ENCODE data around the gene TOP1.
A peak's percentile ranks its signal among the peaks of the same experiment; 100 is the strongest.
"Not testable (repeated sequence)": the region's sequence is repeated elsewhere in the genome, so short reads cannot be mapped to it uniquely, and the experiment has no call there.

Gene TOP1

DNA sequence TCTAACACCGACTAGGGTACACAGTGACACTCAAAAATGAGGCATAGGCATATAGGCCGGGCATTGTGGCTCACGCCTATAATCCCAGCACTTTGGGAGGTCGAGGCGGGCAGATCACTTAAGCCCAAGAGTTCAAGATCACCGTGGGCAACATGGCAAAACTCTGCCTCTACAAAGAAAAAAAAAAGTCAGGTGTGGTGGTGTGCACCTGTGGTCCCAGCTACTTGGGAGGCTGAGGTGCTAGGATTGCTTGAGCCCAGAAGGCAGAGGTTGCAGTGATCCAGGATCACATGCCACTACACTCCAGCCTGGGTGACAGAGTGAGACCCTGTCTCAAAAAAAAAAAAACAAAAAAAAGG lies 24.7 kb upstream of the TOP1 start:
- not testable (repeated sequence) for DNase-seq (ENCODE audit: low read depth in 2 of 2)

DNA sequence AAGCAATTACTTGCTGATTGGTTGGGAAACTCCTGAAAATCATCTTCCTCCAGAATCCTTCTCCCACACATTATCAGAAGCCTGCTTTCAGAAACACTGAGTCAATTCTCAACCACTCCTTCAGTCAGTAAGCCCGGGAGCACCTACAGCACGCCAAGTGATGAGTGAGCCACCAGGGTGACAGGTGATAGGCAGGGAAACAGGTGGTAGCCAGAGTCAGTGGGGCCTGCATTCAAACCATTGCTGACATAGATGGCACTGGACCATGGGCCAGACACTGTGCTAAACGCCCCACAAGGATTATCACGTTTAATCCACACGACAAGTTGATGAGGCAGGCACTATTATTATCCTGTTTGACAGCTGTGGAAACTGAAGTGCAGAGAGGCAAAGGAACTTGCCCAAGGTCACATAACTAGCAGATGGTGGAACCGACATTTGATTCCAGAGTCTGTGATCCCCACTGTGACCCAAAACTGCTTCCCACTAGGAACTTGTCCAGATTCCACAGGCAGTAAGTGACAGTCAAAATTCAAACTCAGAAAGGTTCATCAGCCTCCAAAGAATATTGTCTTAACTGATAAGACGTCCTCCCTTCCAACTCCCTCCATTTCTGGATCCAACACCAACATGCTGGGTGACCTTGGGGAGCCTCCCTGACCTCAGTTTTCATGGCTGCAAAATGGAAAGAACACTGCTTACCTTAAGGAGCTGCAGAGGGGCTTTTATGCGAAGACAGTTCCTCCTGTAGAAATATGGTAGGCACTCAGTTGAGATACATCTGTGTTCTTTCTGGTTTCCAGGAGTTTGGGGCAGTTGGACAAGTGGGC lies 23.9 kb upstream of the TOP1 start:
- DNase-seq (ENCODE audit: low read depth in 2 of 2), result no peak

DNA sequence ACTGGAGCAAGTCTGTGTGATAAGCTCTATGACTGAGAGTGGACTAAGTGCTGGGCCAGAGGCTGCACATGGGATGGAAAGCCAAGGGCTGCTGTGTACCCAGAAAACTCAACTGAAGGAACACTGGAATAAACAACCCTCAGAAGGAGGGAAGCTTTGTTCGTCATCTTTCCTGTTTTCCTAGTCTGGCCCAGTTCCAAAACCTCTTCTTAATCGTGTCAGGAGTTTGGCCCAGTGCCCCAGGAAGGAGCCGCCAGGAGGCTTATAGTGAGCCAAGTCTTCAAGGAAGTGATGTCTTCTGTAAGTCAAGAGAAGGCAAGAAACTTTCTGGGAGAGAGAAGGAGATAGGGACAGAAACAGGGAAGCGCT lies 23.3 kb upstream of the TOP1 start:
- DNase-seq (ENCODE audit: low read depth in 2 of 2), result no peak

DNA sequence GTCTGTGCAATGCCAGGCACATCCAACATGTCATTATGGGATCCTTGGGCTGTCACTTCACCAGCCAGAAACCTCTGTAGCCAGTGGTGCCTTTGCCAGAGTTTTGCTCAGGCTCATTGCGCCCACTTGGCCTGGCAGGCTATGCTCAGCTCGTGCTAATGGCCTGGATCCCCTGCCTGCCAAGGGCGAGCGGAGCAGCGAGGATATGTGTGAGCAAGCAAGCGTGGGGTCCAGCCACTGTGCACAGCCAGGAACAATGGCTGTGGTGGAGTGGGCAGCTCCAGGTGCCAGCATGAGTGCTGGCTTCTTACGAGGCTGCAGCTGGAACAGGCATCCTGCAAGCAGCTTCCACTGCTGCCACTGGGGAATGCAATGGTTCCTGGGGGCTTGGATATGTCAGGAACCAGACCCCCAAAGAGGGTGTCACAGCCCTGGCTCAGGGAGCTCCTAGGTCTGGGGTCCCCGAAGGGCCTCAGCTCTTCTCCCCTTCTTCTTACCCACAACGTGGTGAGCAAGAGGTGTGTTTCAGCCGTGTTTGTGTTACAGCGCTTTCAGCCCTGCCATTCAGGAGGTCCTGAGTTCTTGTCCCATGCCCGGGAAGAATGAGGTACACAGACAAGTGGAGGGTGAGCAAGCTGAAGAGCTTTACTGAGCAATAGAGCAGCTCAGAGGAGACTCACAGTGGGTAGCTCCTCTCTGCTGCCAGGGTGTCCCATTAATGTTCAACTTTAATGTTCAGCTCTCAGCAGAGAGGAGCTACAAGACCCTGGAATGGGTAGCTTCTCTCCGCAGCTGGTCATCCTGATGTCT lies 22.3 kb upstream of the TOP1 start:
- DNase-seq (ENCODE audit: low read depth in 2 of 2), result no peak

DNA sequence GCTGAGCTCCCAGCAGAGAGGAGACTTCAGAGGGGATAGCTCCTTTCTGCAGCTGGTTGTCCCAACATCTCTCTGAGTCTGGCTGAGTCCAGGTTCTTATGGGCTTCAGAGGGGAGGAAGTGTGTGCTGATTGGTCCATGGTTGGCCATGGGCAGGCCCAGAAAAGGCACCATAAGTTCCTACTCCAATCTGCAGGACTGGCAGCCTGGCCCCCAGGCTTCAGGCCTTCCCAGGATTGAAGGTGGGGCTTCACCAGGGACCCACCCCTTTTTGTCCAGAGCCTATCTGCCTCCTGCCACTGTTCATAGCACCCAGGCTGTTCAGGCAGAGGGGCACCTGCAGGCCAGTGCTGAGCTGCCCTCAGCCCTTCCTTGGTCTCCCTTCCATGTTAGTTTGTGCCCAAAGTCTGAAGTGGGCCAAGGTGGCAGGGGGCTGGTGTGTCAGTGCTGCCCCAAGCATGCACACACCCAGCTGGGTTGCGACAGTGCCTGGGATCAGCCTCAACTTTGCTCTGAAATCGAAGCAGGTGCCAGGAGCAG lies 21.6 kb upstream of the TOP1 start:
- no peak for DNase-seq (ENCODE audit: low read depth in 2 of 2)

DNA sequence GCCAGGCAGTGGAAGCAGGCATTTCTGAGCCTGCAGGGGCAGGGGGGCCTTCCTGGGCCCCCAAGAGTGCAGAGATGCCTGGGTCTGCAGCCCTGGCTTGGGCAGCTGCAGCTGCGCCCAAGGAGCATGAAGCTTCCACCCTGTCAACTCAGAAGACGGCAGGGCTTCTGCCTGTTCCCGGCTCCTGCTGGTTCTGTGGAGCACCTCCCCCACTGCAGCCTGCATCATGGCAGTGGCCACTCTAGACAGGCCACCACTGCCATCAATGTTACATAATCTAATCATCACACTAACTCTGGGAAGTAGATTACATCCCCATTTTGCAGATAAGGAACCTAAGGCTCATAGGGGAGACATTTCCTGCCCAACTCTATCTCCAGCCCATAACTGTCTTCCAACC lies 21.1 kb upstream of the TOP1 start:
- no peak for DNase-seq (ENCODE audit: low read depth in 2 of 2)

DNA sequence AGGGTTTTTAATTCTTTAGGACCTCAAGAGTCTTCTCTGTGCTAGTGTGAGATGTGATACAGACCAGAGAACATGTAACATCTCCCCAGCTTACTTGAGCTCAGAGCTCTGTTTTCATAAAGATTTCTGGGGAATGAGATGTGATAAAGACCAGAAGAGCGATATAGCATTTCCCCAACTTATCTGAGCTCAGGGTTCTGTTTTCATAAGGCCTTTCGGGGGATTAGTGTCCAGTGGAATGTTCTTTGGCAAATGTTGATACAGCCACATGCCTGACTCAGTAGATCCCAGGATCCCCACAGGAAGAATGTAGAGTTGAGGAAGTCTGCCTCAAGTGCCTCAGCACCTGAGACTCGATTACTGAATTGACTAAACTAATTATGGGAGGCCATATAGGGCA lies 18.7 kb upstream of the TOP1 start:
- no peak for DNase-seq (ENCODE audit: low read depth in 2 of 2)

DNA sequence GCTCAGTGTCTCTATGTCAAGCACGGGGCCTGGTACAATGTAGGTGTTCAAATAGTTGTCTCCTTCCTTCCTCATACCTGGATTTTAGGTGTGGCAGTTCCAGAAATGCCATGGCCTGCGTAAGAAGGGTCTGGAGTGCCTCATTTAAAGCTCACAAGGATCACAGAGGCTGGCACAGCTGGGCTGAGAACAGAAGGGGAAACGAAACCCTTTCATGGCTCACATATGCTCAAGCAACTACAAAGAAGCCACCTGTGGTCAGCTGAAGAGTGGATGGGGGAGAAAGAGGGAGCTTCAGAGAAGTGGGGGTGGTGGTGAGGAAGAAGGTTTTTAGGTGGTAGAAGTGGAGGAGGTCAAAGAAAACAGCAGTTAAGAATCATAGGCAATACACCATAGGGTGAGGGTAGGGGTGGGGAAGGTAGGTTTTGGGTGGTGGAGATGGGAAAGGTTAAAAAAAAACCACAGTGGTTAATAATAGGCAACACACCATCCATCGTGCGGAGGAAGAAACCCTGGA lies 17.0 kb upstream of the TOP1 start:
- no peak for DNase-seq (ENCODE audit: low read depth in 2 of 2)

DNA sequence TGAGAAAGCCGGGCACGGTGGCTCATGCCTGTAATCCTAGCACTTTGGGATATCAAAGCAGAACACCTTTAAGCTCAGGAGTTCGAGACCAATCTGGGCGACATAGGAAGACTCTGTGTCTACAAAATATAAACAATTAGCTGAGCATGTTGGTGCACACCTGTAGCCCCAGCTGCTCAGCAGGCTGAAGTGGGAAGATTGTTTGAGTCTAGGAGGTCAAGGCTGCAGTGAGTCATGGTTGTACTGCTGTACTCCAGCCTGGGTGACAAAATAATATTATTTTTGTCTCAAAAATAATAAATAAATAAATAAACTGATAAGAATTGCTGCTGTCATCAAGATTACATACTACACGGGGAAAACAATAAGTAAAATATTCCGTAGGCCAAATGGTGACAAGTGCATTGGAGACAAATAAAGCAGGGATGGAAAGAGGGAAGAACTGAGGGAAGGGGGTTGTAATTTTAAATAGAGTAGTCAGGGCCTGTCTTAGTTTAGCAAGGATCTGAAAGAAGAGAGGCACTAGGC lies 14.0 kb upstream of the TOP1 start:
- DNase-seq (ENCODE audit: low read depth in 2 of 2), result no peak

DNA sequence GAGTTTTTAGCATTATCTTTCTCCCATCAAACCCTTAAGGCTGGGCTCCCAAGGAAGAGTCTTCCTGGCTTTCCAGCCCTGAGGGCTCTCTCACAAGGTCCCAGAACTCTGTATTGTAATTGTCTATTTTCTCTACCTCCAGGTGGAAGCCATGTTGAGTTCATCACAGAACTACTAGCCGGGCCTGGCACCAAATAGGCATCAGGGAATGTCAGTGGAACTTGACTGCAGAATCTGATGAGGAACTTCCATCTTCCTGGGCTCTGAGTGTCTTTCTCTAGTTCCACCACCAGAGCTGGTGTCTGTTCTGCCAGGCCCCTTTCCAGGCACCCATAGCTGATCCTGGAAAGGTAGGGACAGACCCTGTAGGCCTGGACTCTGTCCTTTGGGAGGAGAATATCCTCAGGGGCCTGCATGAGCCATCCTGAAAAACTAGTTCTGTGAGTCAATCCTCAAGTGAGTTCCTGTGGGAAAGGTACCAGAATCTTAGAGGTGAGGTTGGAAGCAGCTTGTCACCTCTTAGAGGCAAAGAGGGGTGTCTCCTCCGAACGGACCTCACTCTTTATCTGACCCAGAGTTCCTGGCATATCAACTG lies 11.1 kb upstream of the TOP1 start:
- DNase-seq (ENCODE audit: low read depth in 2 of 2), result no peak

DNA sequence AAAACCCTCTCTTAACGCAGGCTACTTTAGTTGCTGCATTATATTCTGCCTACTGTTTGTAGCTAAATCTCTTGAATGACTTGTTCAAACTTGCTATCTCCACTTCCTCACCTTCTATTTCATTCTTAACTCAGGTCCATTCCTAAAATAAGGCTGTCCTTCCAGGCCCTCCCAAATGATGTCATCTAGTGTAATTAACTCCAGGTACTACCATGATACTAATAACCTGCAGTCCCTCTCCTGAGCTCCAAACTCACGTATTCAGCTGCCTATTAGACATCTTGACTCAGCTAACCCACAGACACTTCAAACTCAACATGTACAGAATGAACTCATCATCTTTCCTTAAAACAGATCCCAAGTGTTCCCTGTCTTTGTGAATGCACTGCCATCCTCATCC lies 10.5 kb upstream of the TOP1 start:
- DNase-seq (ENCODE audit: low read depth in 2 of 2), result no peak

DNA sequence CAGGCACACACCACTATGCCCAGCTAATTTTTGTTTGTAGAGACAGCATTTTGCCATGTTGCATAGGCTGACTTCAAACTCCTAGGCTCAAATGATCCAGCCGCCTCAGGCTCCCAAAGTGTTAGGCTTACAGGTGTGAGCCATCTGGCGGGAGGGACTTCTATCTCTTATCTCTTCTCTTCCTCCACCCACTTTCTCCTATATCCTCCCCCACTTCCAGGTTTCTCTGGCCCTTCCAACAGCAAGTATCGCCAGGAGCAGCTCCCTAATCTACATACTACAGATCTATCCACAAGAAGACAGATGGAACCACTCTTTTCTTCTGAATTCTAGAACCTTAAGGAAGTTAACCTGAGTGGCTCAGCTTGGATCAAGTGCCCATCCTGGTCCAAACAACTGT lies 5.1 kb upstream of the TOP1 start:
- no peak for DNase-seq (ENCODE audit: low read depth in 2 of 2)

DNA sequence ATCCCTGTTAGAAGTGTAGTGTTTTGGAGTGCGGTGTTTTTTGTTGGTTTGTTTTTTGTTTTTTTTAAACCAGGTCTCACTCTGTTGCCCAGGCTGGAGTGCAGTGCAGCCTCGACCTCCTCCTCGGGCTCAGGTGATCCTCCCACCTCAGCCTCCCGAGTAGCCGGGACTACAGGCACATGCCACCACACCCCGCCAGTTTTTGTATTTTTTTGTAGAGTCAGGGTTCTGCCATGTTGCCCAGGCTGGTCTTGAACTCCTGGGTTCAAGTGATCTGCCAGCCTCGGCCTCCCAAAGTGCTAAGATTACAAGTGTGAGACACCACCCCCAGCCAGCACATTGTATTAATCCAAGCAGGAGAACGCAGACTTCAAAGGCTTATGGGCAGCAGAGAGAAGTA lies 1.3 kb upstream of the TOP1 start:
- DNase-seq (ENCODE audit: low read depth in 2 of 2), result no peak

DNA sequence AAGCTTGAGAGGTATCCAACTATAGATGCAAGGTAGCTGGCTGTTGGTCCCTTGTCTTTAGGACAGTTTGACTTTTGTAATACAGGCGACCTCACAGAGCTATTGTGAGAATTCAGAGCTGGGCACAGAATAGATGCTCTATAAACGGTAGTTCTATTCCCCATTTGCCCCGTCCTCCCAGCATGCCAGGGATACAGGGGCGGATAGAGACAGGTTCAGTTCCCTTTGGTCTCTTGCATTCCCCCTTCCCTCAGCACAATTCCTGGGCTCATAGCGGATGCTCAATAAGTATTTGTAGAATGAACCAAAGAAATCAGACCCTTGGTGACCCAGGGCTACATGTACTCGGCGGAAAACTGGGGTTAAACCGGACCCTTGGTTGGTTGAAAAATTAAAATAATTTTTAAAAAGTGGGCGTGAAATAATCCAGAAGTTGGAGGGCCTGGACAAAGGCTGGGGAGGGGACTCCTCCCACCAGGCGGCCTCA lies 707 bp upstream of the TOP1 start:
- DNase-seq (ENCODE audit: low read depth in 2 of 2), result no peak

DNA sequence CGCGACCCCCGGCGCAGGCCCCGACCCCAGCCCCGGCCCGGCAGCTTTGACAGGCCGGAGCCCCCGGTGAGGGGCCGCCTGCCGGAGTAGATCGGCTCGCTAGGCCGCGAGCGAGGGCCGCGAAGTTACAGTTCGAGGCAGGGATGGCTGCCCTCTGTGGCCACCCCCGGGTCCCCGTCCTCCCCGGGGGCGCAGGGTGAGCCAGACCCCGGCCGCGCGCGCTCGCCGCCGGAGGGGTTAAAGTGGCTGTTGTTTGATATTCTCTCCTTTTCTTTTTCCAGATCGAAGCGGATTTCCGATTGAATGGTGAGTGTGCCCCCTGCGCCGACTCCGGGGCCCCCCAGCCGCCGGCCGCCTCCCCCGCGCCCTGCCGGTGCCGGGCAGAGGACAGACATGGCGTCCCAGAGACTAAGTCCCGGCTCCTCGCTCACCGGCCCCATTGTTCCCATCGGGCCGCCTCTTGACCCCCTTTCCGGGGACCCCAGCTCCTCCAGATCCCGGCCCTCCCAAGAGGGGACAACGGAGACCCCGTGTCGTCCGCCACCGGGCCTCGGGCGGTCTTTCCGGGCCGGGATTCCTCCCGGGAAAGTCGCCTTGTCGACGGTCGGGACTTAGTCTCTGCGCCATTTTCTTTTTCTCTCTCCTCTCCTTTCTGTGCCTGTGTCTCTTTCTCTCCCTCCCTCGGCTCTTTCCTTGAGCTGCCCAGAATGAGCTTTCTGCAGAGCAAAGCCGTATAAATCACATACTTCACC lies 704 bp downstream of the TOP1 start:
- peak in 1 of 2 donors; percentile 9 for DNase-seq (ENCODE audit: low read depth in 2 of 2)

DNA sequence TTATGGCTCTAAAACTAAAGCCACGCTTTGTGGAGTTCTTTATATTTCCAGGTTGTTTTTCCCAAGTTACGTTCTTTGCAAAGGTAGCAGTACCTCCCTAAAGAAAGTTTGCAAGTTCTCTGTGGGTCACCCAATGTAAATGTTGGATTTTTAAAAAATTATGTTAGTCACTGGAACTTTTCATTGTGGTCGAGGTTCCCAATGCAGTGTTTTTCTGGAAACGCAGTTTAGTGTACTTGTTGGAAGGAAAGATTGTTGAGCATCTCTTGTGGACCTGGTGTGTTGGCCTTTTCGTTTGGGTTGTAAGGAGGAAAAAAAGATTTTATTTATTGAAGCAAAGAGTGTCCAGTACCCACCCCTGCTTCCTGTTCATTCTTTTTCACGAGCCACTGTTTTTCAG lies 1.4 kb downstream of the TOP1 start:
- DNase-seq (ENCODE audit: low read depth in 2 of 2), result no peak

DNA sequence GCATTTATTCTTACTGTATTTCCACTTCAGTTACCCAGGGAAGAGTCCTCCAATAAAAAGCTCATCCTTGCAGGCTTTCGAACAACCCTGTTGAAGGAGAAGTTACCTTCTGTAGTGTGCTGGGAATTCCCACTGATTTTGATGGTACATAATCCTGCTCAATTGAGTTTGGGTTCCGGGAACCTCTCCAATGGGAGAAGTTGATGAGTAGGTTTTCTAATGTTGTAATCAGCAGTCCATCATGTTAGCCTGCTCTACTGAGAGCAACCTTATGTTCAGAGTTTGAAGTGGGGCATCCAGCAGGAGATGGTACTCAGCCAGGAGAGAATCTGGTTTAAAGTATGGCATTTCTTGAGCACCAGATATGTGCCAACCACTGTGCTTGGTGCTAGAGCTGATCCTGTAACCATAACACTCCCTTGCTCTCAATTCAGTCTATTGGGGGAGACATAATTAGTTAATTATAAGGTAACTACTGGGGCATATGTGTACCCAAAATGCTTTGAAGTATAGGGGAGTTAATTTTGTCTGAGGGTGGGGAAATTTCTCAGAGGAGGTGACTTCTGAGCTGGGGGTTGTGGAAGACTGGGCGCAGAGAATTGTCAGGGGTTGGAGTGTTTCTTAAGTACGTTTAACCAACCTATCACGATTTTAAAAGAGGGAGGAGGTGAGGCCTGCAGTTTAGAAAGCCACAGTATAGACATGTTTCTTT lies 2.1 kb downstream of the TOP1 start:
- no peak for DNase-seq (ENCODE audit: low read depth in 2 of 2)

DNA sequence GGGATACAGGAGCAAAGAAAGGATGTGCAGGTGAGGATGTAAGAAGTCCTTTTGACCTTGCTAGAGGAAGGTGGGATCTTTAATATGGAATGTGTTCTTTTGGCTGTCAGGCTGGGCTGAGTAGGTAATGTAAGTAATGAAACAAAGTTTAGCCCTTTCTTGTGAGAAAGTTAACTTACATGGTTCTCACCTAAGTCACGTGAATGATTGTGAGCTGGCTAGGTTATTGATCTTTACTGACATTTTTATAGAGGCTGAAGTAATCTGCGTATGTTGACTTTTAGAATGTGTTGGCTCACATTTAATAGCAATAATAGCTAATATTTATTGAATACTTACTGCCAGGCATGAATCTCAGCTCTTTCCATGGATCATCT lies 2.6 kb downstream of the TOP1 start:
- DNase-seq (ENCODE audit: low read depth in 2 of 2), result no peak

DNA sequence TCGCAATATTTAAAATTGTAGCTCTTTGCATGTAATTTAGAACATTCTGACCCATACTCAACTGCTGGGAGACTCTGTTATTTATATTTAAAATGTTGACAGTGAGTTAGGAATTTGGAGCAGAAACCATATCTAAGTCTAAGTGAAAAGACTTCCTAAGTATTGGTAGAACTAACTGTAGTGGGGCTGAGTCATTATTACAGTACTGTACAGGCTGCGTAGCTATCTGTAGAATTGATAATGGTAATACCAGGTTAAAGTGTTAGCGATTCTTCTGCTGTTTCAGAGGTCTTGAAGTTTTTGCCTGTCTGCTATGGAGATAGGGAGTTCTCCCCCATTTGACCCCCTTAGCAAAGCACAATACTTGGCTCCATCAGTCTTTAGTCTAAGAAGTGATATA lies 3.6 kb downstream of the TOP1 start:
- DNase-seq (ENCODE audit: low read depth in 2 of 2), result no peak

DNA sequence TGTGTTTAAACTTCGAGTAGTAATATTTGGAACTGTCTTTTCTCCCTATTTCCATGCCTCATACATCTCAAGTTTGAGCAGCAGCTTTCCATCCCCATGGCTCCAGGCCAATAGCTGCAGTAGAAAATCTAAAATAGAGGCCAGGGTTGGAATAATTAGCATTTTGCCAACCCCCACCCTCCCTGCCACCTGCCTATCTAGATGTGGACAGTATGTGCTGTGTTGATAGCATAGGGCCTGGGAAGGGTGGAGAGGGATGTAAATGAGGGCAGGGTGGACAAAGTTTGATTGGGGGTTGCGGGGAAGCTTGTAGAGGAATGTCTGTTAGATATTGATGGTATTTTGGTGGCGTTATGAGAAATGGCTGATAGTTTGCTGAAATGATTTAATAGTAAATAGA lies 5.6 kb downstream of the TOP1 start:
- no peak for DNase-seq (ENCODE audit: low read depth in 2 of 2)

DNA sequence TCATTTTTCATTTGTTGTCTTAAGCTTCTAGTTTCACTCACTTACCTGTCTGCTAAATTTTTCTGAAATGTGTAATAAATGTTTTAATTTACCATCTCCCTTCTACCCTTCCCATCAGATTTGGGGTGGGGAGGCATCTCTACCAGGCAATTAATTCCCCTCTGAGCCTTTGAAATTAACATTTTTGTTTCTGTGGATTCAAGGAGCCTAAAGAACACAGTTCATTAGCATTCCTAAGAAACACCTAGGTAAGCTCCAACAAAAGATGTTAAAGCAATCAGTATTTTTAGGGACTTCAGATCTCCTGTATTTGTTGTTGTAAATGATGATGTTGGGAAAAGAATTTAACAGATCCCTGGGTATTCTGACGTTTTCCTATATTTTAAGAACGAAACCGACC lies 6.6 kb downstream of the TOP1 start:
- DNase-seq (ENCODE audit: low read depth in 2 of 2), result no peak

Data from stimulated activated CD4-positive, alpha-beta T cell treated with anti-CD3 and anti-CD28 coated beads, Interleukin-1b, Interleukin-23, amount 100 ng/mL, for 1 hour (primary cell).